ENCODE data around the gene SP2.

DNA sequence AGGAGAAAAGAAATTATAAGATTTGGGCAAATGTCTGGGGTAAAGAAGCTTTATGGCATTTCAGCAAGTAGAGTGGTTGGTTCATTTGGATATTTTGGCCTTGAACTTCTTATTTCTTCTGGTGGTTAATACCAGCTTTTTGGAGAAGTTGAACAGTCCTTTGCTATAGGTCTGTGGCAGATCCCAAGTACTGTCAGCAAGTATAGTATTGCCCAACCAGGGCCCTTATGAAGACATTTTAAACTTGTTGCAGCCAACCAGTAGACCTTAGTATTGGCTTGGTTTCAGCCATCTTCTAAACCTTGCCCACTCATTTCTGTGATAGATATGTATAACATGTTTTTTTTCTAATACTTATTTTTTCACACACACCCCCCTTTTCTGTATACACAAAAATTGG is 2.2 kb downstream of the SP2 start:
- TF ChIP-seq, protein P1, sequence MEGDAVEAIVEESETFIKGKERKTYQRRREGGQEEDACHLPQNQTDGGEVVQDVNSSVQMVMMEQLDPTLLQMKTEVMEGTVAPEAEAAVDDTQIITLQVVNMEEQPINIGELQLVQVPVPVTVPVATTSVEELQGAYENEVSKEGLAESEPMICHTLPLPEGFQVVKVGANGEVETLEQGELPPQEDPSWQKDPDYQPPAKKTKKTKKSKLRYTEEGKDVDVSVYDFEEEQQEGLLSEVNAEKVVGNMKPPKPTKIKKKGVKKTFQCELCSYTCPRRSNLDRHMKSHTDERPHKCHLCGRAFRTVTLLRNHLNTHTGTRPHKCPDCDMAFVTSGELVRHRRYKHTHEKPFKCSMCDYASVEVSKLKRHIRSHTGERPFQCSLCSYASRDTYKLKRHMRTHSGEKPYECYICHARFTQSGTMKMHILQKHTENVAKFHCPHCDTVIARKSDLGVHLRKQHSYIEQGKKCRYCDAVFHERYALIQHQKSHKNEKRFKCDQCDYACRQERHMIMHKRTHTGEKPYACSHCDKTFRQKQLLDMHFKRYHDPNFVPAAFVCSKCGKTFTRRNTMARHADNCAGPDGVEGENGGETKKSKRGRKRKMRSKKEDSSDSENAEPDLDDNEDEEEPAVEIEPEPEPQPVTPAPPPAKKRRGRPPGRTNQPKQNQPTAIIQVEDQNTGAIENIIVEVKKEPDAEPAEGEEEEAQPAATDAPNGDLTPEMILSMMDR (IDR thresholded peaks at IDR 0.05): no peak
- no peak for TF ChIP-seq POLR2A (IDR thresholded peaks at IDR 0.05)
